ENCODE data around the gene TPP1.

The TPP1 gene

GRCh38 chr11:6569706-6570105 lies 49.5 kb downstream of the TPP1 start:
- no peak for FAIRE-seq
- TF ChIP-seq SPI1 (IDR thresholded peaks at IDR 0.05; ENCODE audit: low read depth, low read length) (no peak), PAX5 (IDR thresholded peaks at IDR 0.05; ENCODE audit: insufficient read depth, low read length, severe bottlenecking) (no peak), TAF1 (IDR thresholded peaks at IDR 0.05; ENCODE audit: low read depth, low read length) (no peak), POU2F2 (IDR thresholded peaks at IDR 0.05; ENCODE audit: low read depth, low read length) (no peak), POLR2A (IDR thresholded peaks at IDR 0.05; ENCODE audit: low read depth, low read length) (no peak), POLR2AphosphoS5 (IDR thresholded peaks at IDR 0.05; ENCODE audit: low read depth, low read length) (no peak)
- DNase-seq (ENCODE audit: insufficient read length, low spot score), result no peak

- TF ChIP-seq POLR2A (IDR thresholded peaks at IDR 0.05; ENCODE audit: low read depth, low read length) (no peak), PAX5 (IDR thresholded peaks at IDR 0.05; ENCODE audit: insufficient read depth, low read length, severe bottlenecking) (no peak), POLR2AphosphoS5 (IDR thresholded peaks at IDR 0.05; ENCODE audit: low read depth, low read length) (no peak), SPI1 (IDR thresholded peaks at IDR 0.05; ENCODE audit: low read depth, low read length) (no peak), POU2F2 (IDR thresholded peaks at IDR 0.05; ENCODE audit: low read depth, low read length) (no peak), TAF1 (IDR thresholded peaks at IDR 0.05; ENCODE audit: low read depth, low read length) (no peak)
- no peak for DNase-seq (ENCODE audit: insufficient read length, low spot score)
- FAIRE-seq, result peak; percentile 38
These were observed 50.9 kb downstream of the TPP1 start for GRCh38 chr11:6568191-6568918.

GRCh38 chr11:6567371-6567745 lies 51.9 kb downstream of the TPP1 start:
- TF ChIP-seq POLR2A (IDR thresholded peaks at IDR 0.05; ENCODE audit: low read depth, low read length), result no peak
- TF ChIP-seq PAX5 (IDR thresholded peaks at IDR 0.05; ENCODE audit: insufficient read depth, low read length, severe bottlenecking), result no peak
- no peak for FAIRE-seq
- no peak for DNase-seq (ENCODE audit: insufficient read length, low spot score)

- no peak for DNase-seq (ENCODE audit: insufficient read length, low spot score)
- FAIRE-seq, result no peak
- TF ChIP-seq POU2F2 (IDR thresholded peaks at IDR 0.05; ENCODE audit: low read depth, low read length), result no peak
- TF ChIP-seq TAF1 (IDR thresholded peaks at IDR 0.05; ENCODE audit: low read depth, low read length), result no peak
- TF ChIP-seq SPI1 (IDR thresholded peaks at IDR 0.05; ENCODE audit: low read depth, low read length), result no peak
- TF ChIP-seq PAX5 (IDR thresholded peaks at IDR 0.05; ENCODE audit: insufficient read depth, low read length, severe bottlenecking), result no peak
- no peak for TF ChIP-seq POLR2A (IDR thresholded peaks at IDR 0.05; ENCODE audit: low read depth, low read length)
- TF ChIP-seq POLR2AphosphoS5 (IDR thresholded peaks at IDR 0.05; ENCODE audit: low read depth, low read length), result no peak
These were observed 52.4 kb downstream of the TPP1 start for GRCh38 chr11:6566704-6567370.

- DNase-seq (ENCODE audit: insufficient read length, low spot score), result no peak
- TF ChIP-seq SPI1 (IDR thresholded peaks at IDR 0.05; ENCODE audit: low read depth, low read length) (no peak), POLR2A (IDR thresholded peaks at IDR 0.05; ENCODE audit: low read depth, low read length) (no peak), PAX5 (IDR thresholded peaks at IDR 0.05; ENCODE audit: insufficient read depth, low read length, severe bottlenecking) (no peak), POU2F2 (IDR thresholded peaks at IDR 0.05; ENCODE audit: low read depth, low read length) (no peak)
- no peak for FAIRE-seq
These were observed 53.1 kb downstream of the TPP1 start for GRCh38 chr11:6565988-6566703.

- FAIRE-seq (no peak), DNase-seq (ENCODE audit: insufficient read length, low spot score) (no peak)
- no peak for TF ChIP-seq POU2F2 (IDR thresholded peaks at IDR 0.05; ENCODE audit: low read depth, low read length)
- TF ChIP-seq TAF1 (IDR thresholded peaks at IDR 0.05; ENCODE audit: low read depth, low read length), result no peak
- no peak for TF ChIP-seq SPI1 (IDR thresholded peaks at IDR 0.05; ENCODE audit: low read depth, low read length)
- TF ChIP-seq PAX5 (IDR thresholded peaks at IDR 0.05; ENCODE audit: insufficient read depth, low read length, severe bottlenecking), result no peak
- no peak for TF ChIP-seq POLR2AphosphoS5 (IDR thresholded peaks at IDR 0.05; ENCODE audit: low read depth, low read length)
- TF ChIP-seq POLR2A (IDR thresholded peaks at IDR 0.05; ENCODE audit: low read depth, low read length), result no peak
These were observed 53.9 kb downstream of the TPP1 start for GRCh38 chr11:6565325-6565724.

GRCh38 chr11:6563667-6564066 lies 55.6 kb downstream of the TPP1 start:
- FAIRE-seq (no peak), DNase-seq (ENCODE audit: insufficient read length, low spot score) (no peak)
- TF ChIP-seq POU2F2 (IDR thresholded peaks at IDR 0.05; ENCODE audit: low read depth, low read length) (no peak), SPI1 (IDR thresholded peaks at IDR 0.05; ENCODE audit: low read depth, low read length) (no peak), POLR2AphosphoS5 (IDR thresholded peaks at IDR 0.05; ENCODE audit: low read depth, low read length) (no peak), PAX5 (IDR thresholded peaks at IDR 0.05; ENCODE audit: insufficient read depth, low read length, severe bottlenecking) (no peak), POLR2A (IDR thresholded peaks at IDR 0.05; ENCODE audit: low read depth, low read length) (no peak), TAF1 (IDR thresholded peaks at IDR 0.05; ENCODE audit: low read depth, low read length) (no peak)

- DNase-seq (ENCODE audit: insufficient read length, low spot score), result no peak
- no peak for FAIRE-seq
- TF ChIP-seq SPI1 (IDR thresholded peaks at IDR 0.05; ENCODE audit: low read depth, low read length) (no peak), POU2F2 (IDR thresholded peaks at IDR 0.05; ENCODE audit: low read depth, low read length) (no peak), POLR2A (IDR thresholded peaks at IDR 0.05; ENCODE audit: low read depth, low read length) (no peak), PAX5 (IDR thresholded peaks at IDR 0.05; ENCODE audit: insufficient read depth, low read length, severe bottlenecking) (no peak), TAF1 (IDR thresholded peaks at IDR 0.05; ENCODE audit: low read depth, low read length) (no peak), POLR2AphosphoS5 (IDR thresholded peaks at IDR 0.05; ENCODE audit: low read depth, low read length) (no peak)
These were observed 56.1 kb downstream of the TPP1 start for GRCh38 chr11:6563121-6563619.

Data from GM12891 (cell line).